HG03108 (cell line): ENCODE data around the gene STPG3.
A peak's percentile ranks its signal among the peaks of the same experiment; 100 is the strongest.

Experiments used
- ATAC-seq: cut with Tn5 transposase; IDR thresholded peaks from one replicate; pipeline ENCODE4 v1.9.1; 2021; ENCODE audit warnings: moderate library complexity; ENCODE audit not compliant: unreplicated experiment

The STPG3 gene

DNA sequence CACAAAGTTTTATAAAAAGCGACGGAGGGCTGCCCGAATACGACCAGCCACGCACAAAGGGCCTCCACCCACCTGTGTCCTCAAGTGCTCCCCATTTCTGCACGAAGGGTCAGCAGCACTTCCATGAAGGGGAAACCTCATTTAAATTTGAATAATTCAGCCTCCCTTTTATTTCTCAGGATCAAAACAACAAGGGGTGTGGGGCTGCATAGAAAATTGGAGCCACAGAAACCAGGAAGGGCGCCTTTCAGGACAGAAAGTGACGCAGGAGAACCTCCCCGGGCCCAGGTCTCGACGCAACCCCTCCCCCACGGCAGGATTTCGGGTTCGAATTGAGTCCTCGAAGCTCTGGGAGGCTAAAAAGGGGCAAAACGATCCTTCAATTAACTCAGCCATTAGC is 48.9 kb downstream of the STPG3 start:
- no peak for ATAC-seq

DNA sequence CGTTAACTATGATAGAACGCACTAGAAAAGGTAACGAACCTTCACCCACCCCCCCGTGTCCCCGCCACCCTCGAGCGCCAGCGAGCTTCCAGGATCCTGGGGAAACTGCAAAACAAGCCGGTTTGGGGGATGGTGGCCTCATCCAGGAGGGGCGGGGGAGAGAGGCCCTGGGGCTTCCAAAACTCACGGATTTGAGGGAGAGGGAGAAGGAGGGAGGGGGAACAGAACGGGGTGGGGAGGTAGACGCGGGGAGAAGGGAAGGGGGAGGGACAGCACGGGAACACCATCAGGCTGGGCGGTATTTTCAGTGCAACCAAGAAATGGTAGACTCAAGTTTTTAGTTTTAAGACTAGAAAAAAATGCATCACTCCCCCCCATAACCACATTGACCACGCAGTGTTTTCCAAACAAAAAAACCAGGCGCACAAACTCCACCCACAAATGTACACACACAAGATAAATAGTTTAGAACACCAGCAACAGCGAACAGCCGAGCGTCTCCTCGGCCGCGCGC is 49.5 kb downstream of the STPG3 start:
- no peak for ATAC-seq

DNA sequence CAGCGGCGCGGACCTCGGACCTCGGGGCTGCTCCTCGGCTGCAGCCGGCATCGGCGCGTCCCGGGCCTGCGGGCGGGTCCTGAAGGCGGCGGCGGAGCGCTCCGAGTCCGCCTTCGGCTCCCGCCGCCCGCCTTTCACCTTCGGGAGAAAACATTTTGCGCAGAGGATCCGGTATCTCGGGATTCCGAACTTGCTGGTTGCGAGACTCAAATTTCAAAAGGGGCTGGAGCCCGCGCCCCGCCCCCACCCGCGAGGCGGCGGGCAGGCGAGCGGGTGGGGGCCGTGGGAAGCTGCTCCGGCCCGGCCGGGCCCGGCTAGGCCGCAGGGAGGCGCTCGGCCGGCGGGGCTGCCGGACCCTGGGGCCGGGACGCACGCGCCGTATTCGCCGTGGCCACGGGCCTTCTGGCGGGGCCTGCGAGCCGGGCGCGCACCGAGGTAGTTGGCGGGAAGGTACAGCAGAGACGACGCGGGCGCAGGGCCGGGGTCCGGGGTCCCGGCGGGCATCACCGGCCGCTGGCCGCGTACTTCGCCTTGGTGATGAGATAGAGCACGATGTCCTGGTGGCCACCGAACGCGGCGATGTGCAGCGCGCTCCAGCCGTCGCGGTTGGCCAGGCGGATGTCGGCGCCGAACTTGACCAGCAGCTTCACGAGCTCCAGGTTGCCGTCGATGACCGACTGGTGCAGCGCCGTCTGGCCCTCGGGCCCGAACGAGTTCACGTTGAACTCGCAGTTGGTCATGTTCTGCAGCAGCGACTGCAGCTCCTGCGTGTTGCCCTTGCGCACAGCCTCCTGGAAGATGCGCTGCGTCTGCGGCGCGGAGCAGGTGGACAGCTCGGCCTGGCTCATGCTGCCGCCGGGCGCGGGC is 50.2 kb downstream of the STPG3 start:
- ATAC-seq = no peak

DNA sequence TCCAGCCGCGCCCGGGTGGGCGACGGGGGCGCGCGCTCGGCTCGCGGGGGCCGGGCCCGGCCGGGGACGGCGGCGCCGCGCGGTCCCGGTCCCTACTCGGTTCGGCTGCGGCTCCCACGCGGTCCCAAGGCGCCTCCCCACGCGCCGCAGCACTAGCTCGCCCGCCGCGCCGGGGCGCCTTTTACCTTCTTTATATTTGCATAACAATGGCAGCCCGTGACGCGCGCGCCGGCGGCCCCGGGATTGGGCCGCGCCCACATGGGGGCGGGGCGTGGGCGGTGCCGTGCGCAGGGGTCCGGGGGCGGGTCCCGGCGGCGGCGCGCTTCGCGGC is 51.0 kb downstream of the STPG3 start, which contains the start of gene NRARP:
Gene NRARP (minus strand): TSS at position 154 of the 331 bp plus-strand sequence. CDS start 343 bp downstream, outside the sequence.
- peak; percentile 65 for ATAC-seq

DNA sequence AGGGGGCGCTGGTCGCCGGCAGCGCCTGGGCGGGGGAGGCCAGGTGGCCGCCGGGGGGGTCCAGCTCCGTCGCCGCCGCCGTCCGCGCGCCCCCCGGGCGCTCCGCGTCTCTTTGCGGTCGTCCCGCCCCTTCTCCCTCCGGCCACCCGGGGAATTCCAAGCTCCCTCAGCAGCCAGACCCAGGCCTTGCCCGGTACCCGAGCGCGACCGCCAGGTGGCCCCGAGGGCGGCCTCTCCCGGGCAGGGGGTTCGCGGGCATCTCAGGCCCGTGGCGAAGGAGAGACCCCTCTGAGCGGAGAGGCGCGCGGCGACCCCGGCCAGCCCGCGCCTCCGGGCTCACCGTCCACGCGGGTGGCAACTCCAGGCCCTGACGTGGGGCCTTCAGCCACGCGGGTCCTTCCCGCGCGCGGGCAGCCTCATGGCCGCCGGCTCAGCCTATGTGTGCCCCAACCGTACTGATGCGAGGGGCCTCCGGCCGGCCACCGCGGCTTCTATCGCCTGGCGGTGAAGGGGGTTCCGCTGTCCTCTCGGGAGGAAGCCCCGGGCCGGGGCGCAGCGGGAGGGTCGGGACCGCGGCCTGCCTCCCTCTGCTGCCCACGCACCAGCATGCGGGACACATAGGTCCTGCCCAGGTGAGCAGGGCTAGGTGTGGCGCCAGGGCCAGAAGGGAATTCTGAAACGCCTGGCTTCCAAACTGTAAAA is 51.5 kb downstream of the STPG3 start:
- peak; percentile 41 for ATAC-seq
